C4-2B (cell line): ENCODE results near the gene WDR27.

Source experiments
- ZFX ChIP-seq: fragments of 450-650 bp; IDR thresholded peaks from 2 replicates; pipeline ENCODE4 v1.6.1; 2017
- TF ChIP-seq, protein P1 (sequence below): fragments of 450-650 bp; conservative IDR thresholded peaks from 2 replicates; pipeline ENCODE4 v1.5.1; 2017; ENCODE audit warnings: mild to moderate bottlenecking

DNA sequence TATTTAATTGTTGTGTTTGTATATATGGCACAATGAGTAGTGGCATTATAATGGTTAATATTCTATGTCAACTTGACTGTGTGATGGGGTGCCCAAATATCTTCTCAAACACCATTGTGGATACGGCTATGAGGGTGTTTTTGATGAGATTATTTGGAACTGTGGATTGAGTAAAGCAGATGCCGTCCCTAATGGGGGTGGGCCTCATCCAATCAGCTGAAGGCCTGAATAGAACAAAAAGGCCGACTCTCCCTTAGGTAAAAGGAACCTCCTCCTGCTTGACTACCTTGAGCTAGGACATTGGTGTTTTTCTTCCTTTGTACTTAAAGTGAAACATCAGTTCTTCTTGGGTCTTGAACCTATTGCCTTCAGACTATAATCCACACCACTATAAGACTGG lies 207.8 kb downstream of the WDR27 start:
- TF ChIP-seq, protein P1, sequence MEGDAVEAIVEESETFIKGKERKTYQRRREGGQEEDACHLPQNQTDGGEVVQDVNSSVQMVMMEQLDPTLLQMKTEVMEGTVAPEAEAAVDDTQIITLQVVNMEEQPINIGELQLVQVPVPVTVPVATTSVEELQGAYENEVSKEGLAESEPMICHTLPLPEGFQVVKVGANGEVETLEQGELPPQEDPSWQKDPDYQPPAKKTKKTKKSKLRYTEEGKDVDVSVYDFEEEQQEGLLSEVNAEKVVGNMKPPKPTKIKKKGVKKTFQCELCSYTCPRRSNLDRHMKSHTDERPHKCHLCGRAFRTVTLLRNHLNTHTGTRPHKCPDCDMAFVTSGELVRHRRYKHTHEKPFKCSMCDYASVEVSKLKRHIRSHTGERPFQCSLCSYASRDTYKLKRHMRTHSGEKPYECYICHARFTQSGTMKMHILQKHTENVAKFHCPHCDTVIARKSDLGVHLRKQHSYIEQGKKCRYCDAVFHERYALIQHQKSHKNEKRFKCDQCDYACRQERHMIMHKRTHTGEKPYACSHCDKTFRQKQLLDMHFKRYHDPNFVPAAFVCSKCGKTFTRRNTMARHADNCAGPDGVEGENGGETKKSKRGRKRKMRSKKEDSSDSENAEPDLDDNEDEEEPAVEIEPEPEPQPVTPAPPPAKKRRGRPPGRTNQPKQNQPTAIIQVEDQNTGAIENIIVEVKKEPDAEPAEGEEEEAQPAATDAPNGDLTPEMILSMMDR: no peak
- TF ChIP-seq ZFX: no peak
